GM23248 (cell line): ENCODE data around the gene MSRB3. TPM values are rescaled to one million over a fixed set of nuclear protein-coding genes. Genes with fewer than 3 reads are reported as not detected.
"Not testable (repeated sequence)": the region's sequence is repeated elsewhere in the genome, so short reads cannot be mapped to it uniquely, and the experiment has no call there.

Experiments used
- DNase-seq: peaks from one replicate; pipeline ENCODE4 v3.0.0-alpha.2; 2015
- H2AFZ ChIP-seq: fragments of 200-600 bp; sonication (generic); 2 replicates; pipeline ENCODE4 v1.6.1; 2016; ENCODE audit warnings: antibody characterized with exemption
- H3F3A ChIP-seq: fragments of 200-600 bp; sonication (generic); 2 replicates; pipeline ENCODE4 v1.6.1; 2016; ENCODE audit warnings: mild to moderate bottlenecking, antibody characterized with exemption, mixed run types; ENCODE audit not compliant: insufficient read depth
- H3K27ac ChIP-seq: fragments of 200-600 bp; sonication (generic); 2 replicates; pipeline ENCODE4 v1.5.1; 2016; ENCODE audit warnings: mild to moderate bottlenecking
- H3K27me3 ChIP-seq: fragments of 200-600 bp; sonication (generic); replicated peaks from 2 replicates; pipeline ENCODE4 v1.6.1; 2016; ENCODE audit warnings: mild to moderate bottlenecking; ENCODE audit not compliant: insufficient read depth
- H3K36me3 ChIP-seq: fragments of 200-600 bp; sonication (generic); 2 replicates; pipeline ENCODE4 v1.6.1; 2016; ENCODE audit warnings: low read depth, mild to moderate bottlenecking
- H3K4me1 ChIP-seq: fragments of 200-600 bp; sonication (generic); 2 replicates; pipeline ENCODE4 v1.6.1; 2016; ENCODE audit warnings: mild to moderate bottlenecking; ENCODE audit not compliant: insufficient read depth
- H3K4me2 ChIP-seq: fragments of 200-600 bp; sonication (generic); one replicate; pipeline ENCODE4 v1.6.1; 2016; ENCODE audit warnings: mild to moderate bottlenecking; ENCODE audit not compliant: unreplicated experiment
- H3K4me3 ChIP-seq: fragments of 200-600 bp; sonication (generic); 2 replicates; pipeline ENCODE4 v1.5.1; 2016; ENCODE audit warnings: mild to moderate bottlenecking
- H3K79me2 ChIP-seq: fragments of 200-600 bp; sonication (generic); 2 replicates; pipeline ENCODE4 v1.6.1; 2016; ENCODE audit warnings: mild to moderate bottlenecking; ENCODE audit not compliant: insufficient read depth
- H3K9ac ChIP-seq: fragments of 200-600 bp; sonication (generic); 2 replicates; pipeline ENCODE4 v1.6.1; 2016; ENCODE audit warnings: mild to moderate bottlenecking
- H3K9me2 ChIP-seq: fragments of 200-600 bp; sonication (generic); 2 replicates; pipeline ENCODE4 v1.6.1; 2016; ENCODE audit warnings: mixed run types, mild to moderate bottlenecking, moderate library complexity; ENCODE audit not compliant: insufficient read depth
- H3K9me3 ChIP-seq: fragments of 200-600 bp; sonication (generic); one replicate; pipeline ENCODE4 v1.6.1; 2017; ENCODE audit warnings: low read depth
- H4K20me1 ChIP-seq: fragments of 200-600 bp; sonication (generic); 2 replicates; pipeline ENCODE4 v1.6.0; 2016; ENCODE audit not compliant: insufficient read depth
- EZH2 ChIP-seq: fragments of 200-600 bp; sonication (generic); IDR thresholded peaks from 2 replicates; pipeline ENCODE4 v1.6.1; 2018; ENCODE audit warnings: antibody characterized with exemption, mild to moderate bottlenecking; ENCODE audit not compliant: insufficient read depth, poor library complexity, severe bottlenecking
- EZH2phosphoT487 ChIP-seq: fragments of 200-600 bp; sonication (generic); IDR thresholded peaks from 2 replicates; pipeline ENCODE4 v1.6.1; 2018; ENCODE audit warnings: antibody characterized with exemption, moderate library complexity, mild to moderate bottlenecking, low read depth; ENCODE audit not compliant: insufficient read depth
- WGBS, 2 experiments: methylation state at CpG; one replicate each; pipeline ENCODE4 v1.1.6; 2015 to 2017; ENCODE audit warnings: low lambda C conversion rate in 2 of 2, low coverage in 1 of 2; ENCODE audit errors: missing lambda C conversion rate in 2 of 2; 5-methylcytosine and 5-hydroxymethylcytosine counted together
- in situ Hi-C: fragments of 300-500 bp; cut with MboI; formaldehyde crosslinking; loops from 2 replicates; pipeline ENCODE4 v1.15.0; 2020
- polyA plus RNA-seq: library from polyadenylated mRNA; unstranded; fragments of >200 nt; fragmentation: Nextera tagmentation; extraction: Ambion mirVana; gene quantifications from 2 replicates; pipeline ENCODE4 v1.2.1, GENCODE V29; 2016
- total RNA-seq: library from RNA; depleted of rRNA; stranded (reverse); fragments of >200 nt; shearing (Covaris generic); gene quantifications from 2 replicates; pipeline ENCODE4 v1.2.3, GENCODE V29; 2014

The MSRB3 gene
- total and polyA plus RNA-seq, 2 experiments from 2014 or later = 74.1 to 158 TPM

- no peaks in the 10 kb centered on the region for H3K9me2 ChIP-seq
- no peak for TF ChIP-seq EZH2phosphoT487
- TF ChIP-seq EZH2 = no peak
- peaks cover 18% of the 10 kb centered on the region for H3F3A ChIP-seq
- no peaks in the 10 kb centered on the region for H3K27me3 ChIP-seq
- no peak overlapping the region for H3K27ac ChIP-seq
- peak overlapping the region; percentile 97 for H3K4me2 ChIP-seq
- H3K79me2 ChIP-seq = peaks cover 68% of the 10 kb centered on the region
- WGBS, 2 experiments = 63 to 69% methylated on average over 3 of the region's 3 CpGs
- in situ Hi-C loops = no loop called here
- peak overlapping the region; percentile 90 for H3K9ac ChIP-seq
- H3K9me3 ChIP-seq = no peaks in the 10 kb centered on the region
- H3K4me1 ChIP-seq = peaks cover 31% of the 10 kb centered on the region
- H3K4me3 ChIP-seq = peak overlapping the region; percentile 87
- no peaks in the 10 kb centered on the region for H3K36me3 ChIP-seq
- H2AFZ ChIP-seq = no peak overlapping the region
- peaks cover 15% of the 10 kb centered on the region for H4K20me1 ChIP-seq
- DNase-seq = peak; percentile 43
Measured at GRCh38 chr12:65280306-65280705, 1.8 kb downstream of the MSRB3 start.

- Histone ChIP-seq H3K36me3 (no peaks in the 10 kb centered on the region), H3K79me2 (peaks cover 93% of the 10 kb centered on the region), H3K27me3 (no peaks in the 10 kb centered on the region), H3K4me3 (no peak overlapping the region), H3F3A (peaks cover 9% of the 10 kb centered on the region), H3K4me1 (peaks cover 31% of the 10 kb centered on the region), H3K9ac (no peak overlapping the region), H4K20me1 (peaks cover 15% of the 10 kb centered on the region), H3K27ac (no peak overlapping the region), H3K4me2 (no peak overlapping the region), H3K9me3 (no peaks in the 10 kb centered on the region), H2AFZ (no peak overlapping the region), H3K9me2 (no peaks in the 10 kb centered on the region)
- WGBS, 2 experiments = 96 to 100% methylated on average over 1 of the region's 1 CpG
- TF ChIP-seq EZH2 (no peak), EZH2phosphoT487 (no peak)
- DNase-seq = peak; percentile 38
- in situ Hi-C loops = no loop called here
Measured at GRCh38 chr12:65282840-65283239, 4.4 kb downstream of the MSRB3 start.

- H2AFZ ChIP-seq, H3K4me3 ChIP-seq, H3K36me3 ChIP-seq, H3K9me2 ChIP-seq, H3K9ac ChIP-seq, H3F3A ChIP-seq, H3K9me3 ChIP-seq, H3K27me3 ChIP-seq, H3K4me2 ChIP-seq, DNase-seq, H3K27ac ChIP-seq, in situ Hi-C loops: not testable (repeated sequence)
- 90 to 91% methylated on average over 7 of the region's 7 CpGs for WGBS, 2 experiments
- Histone ChIP-seq H3K4me1 (peaks cover 24% of the 10 kb centered on the region), H3K79me2 (peaks cover 100% of the 10 kb centered on the region), H4K20me1 (peaks cover 19% of the 10 kb centered on the region)
Measured at GRCh38 chr12:65285532-65285931, 7.0 kb downstream of the MSRB3 start.

DNA sequence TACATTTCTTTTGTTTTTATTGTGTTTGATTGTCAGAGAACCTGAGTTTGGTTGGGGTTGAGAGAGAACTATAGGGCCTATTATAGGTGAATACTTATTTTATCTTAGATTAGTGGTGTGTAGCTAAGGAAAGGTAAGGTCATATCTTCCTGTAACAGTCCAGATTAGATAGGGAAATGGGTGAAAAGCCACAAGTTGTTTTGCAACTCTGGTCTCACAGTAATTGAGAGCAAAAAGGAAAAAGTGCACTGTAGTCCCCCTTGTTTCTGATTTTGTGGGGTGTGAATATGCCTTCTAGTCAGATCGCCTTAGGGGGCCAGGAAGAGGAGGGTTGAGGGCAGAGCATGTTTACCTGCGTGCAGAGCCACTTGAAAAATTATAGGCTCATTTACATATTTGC, 8.9 kb downstream of the MSRB3 start:
- peaks cover 100% of the 10 kb centered on the region for H3K79me2 ChIP-seq
- peaks cover 8% of the 10 kb centered on the region for H3K4me1 ChIP-seq
- no peak overlapping the region for H3K4me2 ChIP-seq
- no peak overlapping the region for H3K4me3 ChIP-seq
- no peaks in the 10 kb centered on the region for H3K36me3 ChIP-seq
- H3K9me3 ChIP-seq = no peaks in the 10 kb centered on the region
- 96 to 100% methylated on average over 2 of the region's 2 CpGs for WGBS, 2 experiments
- peaks cover 30% of the 10 kb centered on the region for H4K20me1 ChIP-seq
- no peak overlapping the region for H3K27ac ChIP-seq
- peaks cover 7% of the 10 kb centered on the region; the same call in 1 of the 2 replicates for H3F3A ChIP-seq
- H3K27me3 ChIP-seq = no peaks in the 10 kb centered on the region
- TF ChIP-seq EZH2phosphoT487 (no peak), EZH2 (no peak)
- H3K9me2 ChIP-seq = no peaks in the 10 kb centered on the region
- H3K9ac ChIP-seq = no peak overlapping the region
- in situ Hi-C loops = no loop called here
- no peak overlapping the region for H2AFZ ChIP-seq
- DNase-seq = no peak

- Histone ChIP-seq H3K79me2 (peaks cover 100% of the 10 kb centered on the region), H3K27ac (no peak overlapping the region), H3K36me3 (no peaks in the 10 kb centered on the region; the same call in 1 of the 2 replicates), H3K9me3 (no peaks in the 10 kb centered on the region), H3K4me3 (no peak overlapping the region), H3K4me1 (no peaks in the 10 kb centered on the region), H3K4me2 (no peak overlapping the region), H4K20me1 (peaks cover 33% of the 10 kb centered on the region), H3F3A (peaks cover 7% of the 10 kb centered on the region; the same call in 1 of the 2 replicates), H3K9me2 (no peaks in the 10 kb centered on the region), H2AFZ (no peak overlapping the region), H3K9ac (no peak overlapping the region), H3K27me3 (no peaks in the 10 kb centered on the region)
- in situ Hi-C loops = no loop called here
- TF ChIP-seq EZH2phosphoT487 (no peak), EZH2 (no peak)
- no peak for DNase-seq
- WGBS, 2 experiments = 97 to 100% methylated on average over 2 of the region's 2 CpGs
Measured at GRCh38 chr12:65292241-65292640, 13.8 kb downstream of the MSRB3 start.
